Measurements from ENCODE around the gene MAGEB3. TPM values are rescaled to one million over a fixed set of nuclear protein-coding genes. Genes with fewer than 3 reads are reported as not detected.

Gene MAGEB3
- total RNA-seq, 1 experiment from 2014 or later: not detected

Other genes starting within 250 kb of the MAGEB3 start
- gene MAGEB2, start 15.1 kb upstream of the MAGEB3 start, total RNA-seq (2014; rRNA removed; shearing (Covaris generic)): not detected in 2 replicates
- not detected in 2 replicates for gene MAGEB4, start 11.3 kb downstream of the MAGEB3 start, total RNA-seq (2014; rRNA removed; shearing (Covaris generic))
- gene MAGEB1, start 16.5 kb downstream of the MAGEB3 start, total RNA-seq (2014; rRNA removed; shearing (Covaris generic)): not detected in 2 replicates
- 12.1 and 12.5 TPM in 2 replicates for gene NR0B1, start 78.7 kb downstream of the MAGEB3 start, total RNA-seq (2014; rRNA removed; shearing (Covaris generic))